Measurements from ENCODE around the gene PLPPR2.

The PLPPR2 gene

GRCh38 chr19:11387162-11388034 is 32.2 kb downstream of the PLPPR2 start:
- no peak for TF ChIP-seq POLR2A (IDR thresholded peaks at IDR 0.05; ENCODE audit: extremely low read depth, insufficient read length)
- no peak for TF ChIP-seq CTCF (IDR thresholded peaks at IDR 0.05; ENCODE audit: low read depth, low read length)
- no peak for TF ChIP-seq MAX (IDR thresholded peaks at IDR 0.05; ENCODE audit: low read depth, low read length)
- TF ChIP-seq MYC (IDR thresholded peaks at IDR 0.05; ENCODE audit: low read depth, low read length) = no peak
- DNase-seq (ENCODE audit: low read depth) = peak; percentile 56

GRCh38 chr19:11390359-11390758 is 35.1 kb downstream of the PLPPR2 start:
- TF ChIP-seq POLR2A (IDR thresholded peaks at IDR 0.05; ENCODE audit: extremely low read depth, insufficient read length) (no peak), MYC (IDR thresholded peaks at IDR 0.05; ENCODE audit: low read depth, low read length) (no peak), MAX (IDR thresholded peaks at IDR 0.05; ENCODE audit: low read depth, low read length) (no peak), CTCF (IDR thresholded peaks at IDR 0.05; ENCODE audit: low read depth, low read length) (no peak)
- no peak for DNase-seq (ENCODE audit: low read depth)
- H3K4me3 ChIP-seq (ENCODE audit: low read depth, low read length) = no peak overlapping the region

More at GRCh38 chr19:11387162-11388034, 32.2 kb downstream of the PLPPR2 start:
- no peak overlapping the region for H3K4me3 ChIP-seq (ENCODE audit: low read depth, low read length)

- H3K4me3 ChIP-seq (ENCODE audit: low read depth, low read length) = no peak overlapping the region
- DNase-seq (ENCODE audit: low read depth) = no peak
- TF ChIP-seq MAX (IDR thresholded peaks at IDR 0.05; ENCODE audit: low read depth, low read length) (no peak), CTCF (IDR thresholded peaks at IDR 0.05; ENCODE audit: low read depth, low read length) (no peak), MYC (IDR thresholded peaks at IDR 0.05; ENCODE audit: low read depth, low read length) (no peak), POLR2A (IDR thresholded peaks at IDR 0.05; ENCODE audit: extremely low read depth, insufficient read length) (no peak)
Observed at GRCh38 chr19:11390933-11391680, 35.9 kb downstream of the PLPPR2 start.

- no peak overlapping the region for H3K4me3 ChIP-seq (ENCODE audit: low read depth, low read length)
- TF ChIP-seq CTCF (IDR thresholded peaks at IDR 0.05; ENCODE audit: low read depth, low read length) = no peak
- TF ChIP-seq MAX (IDR thresholded peaks at IDR 0.05; ENCODE audit: low read depth, low read length) = no peak
- TF ChIP-seq POLR2A (IDR thresholded peaks at IDR 0.05; ENCODE audit: extremely low read depth, insufficient read length) = no peak
Observed at GRCh38 chr19:11397089-11397610, 41.9 kb downstream of the PLPPR2 start.

DNA sequence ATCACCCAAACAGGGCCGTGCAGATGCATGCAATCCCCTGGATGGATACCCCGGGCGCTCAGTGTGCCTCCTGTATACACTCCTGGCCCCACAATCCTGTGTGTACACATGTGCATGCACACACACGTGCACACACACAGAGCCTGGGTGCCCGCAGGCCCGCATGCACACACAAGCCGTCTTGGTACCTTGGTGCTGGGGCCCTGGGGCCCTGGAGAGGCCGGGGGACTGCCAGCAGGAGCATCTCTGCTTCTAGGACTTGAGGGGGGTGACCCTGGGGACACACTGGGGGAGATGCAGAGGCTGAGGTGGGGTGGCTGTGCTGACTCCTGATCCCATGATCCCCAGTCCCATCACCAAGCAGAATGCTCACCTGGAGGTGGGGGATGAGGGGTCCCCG is 44.4 kb downstream of the PLPPR2 start:
- DNase-seq (ENCODE audit: low read depth) = no peak
- no peak overlapping the region for H3K4me3 ChIP-seq (ENCODE audit: low read depth, low read length)
- TF ChIP-seq POLR2A (IDR thresholded peaks at IDR 0.05; ENCODE audit: extremely low read depth, insufficient read length) (no peak), MYC (IDR thresholded peaks at IDR 0.05; ENCODE audit: low read depth, low read length) (no peak), MAX (IDR thresholded peaks at IDR 0.05; ENCODE audit: low read depth, low read length) (no peak), CTCF (IDR thresholded peaks at IDR 0.05; ENCODE audit: low read depth, low read length) (no peak)

More at GRCh38 chr19:11397089-11397610, 41.9 kb downstream of the PLPPR2 start:
- DNase-seq (ENCODE audit: low read depth) = no peak
